Suprapubic skin (tissue), 4 donors: ENCODE results near the gene SPINDOC. TPM values are rescaled to one million over a fixed set of nuclear protein-coding genes. Genes with fewer than 3 reads are reported as not detected.

Experiments
- DNase-seq, 2 donors: peaks; one replicate each; pipeline ENCODE4 v3.0.0-alpha.2; 2019; ENCODE audit warnings: low spot score in 2 of 2
- H3K27ac ChIP-seq: fragments of 200-600 bp; sonication (generic); one replicate; pipeline ENCODE4 v1.5.1; 2019
- H3K27me3 ChIP-seq: fragments of 200-600 bp; sonication (generic); one replicate; pipeline ENCODE4 v1.5.1; 2019
- H3K36me3 ChIP-seq: fragments of 200-600 bp; sonication (generic); one replicate; pipeline ENCODE4 v1.5.1; 2019
- H3K4me1 ChIP-seq: fragments of 200-600 bp; sonication (generic); one replicate; pipeline ENCODE4 v1.5.1; 2019
- H3K4me3 ChIP-seq: fragments of 200-600 bp; sonication (generic); one replicate; pipeline ENCODE4 v1.5.1; 2019; ENCODE audit warnings: mild to moderate bottlenecking
- H3K9me3 ChIP-seq: fragments of 200-600 bp; sonication (generic); one replicate; pipeline ENCODE4 v1.5.1; 2019
- EP300 ChIP-seq: sonication (generic); formaldehyde crosslinking; IDR thresholded peaks from one replicate; pipeline ENCODE4 v1.6.1; 2017; ENCODE audit warnings: antibody characterized with exemption
- POLR2A ChIP-seq, 2 donors: fragments of 450-650 bp; IDR thresholded peaks; one replicate each; pipeline ENCODE4 v1.6.1; 2017; ENCODE audit warnings: antibody characterized with exemption in 2 of 2, mild to moderate bottlenecking in 2 of 2, moderate library complexity in 2 of 2
- POLR2AphosphoS5 ChIP-seq, 3 donors: sonication (generic); formaldehyde crosslinking; IDR thresholded peaks; one replicate each; pipeline ENCODE4 v1.6.1; 2017; ENCODE audit warnings: antibody characterized with exemption in 3 of 3
- WGBS: methylation state at CpG from one replicate; pipeline ENCODE4 v1.1.5; 2018; 5-methylcytosine and 5-hydroxymethylcytosine counted together
- total RNA-seq, 4 donors: library from RNA; depleted of rRNA; stranded (reverse); fragments of >200 nt; gene quantifications; one replicate each; pipeline ENCODE4 v1.1.0, GENCODE V29; 2016
- TF ChIP-seq, protein P1 (sequence below), 2 donors: fragments of 200-600 bp in 1 of 2; fragments of 450-650 bp in 1 of 2; sonication (generic) in 1 of 2; IDR thresholded peaks; one replicate each; pipeline ENCODE4 v1.5.1; 2016 to 2019; ENCODE audit warnings: antibody characterized with exemption in 2 of 2, mild to moderate bottlenecking in 1 of 2, moderate library complexity in 1 of 2

Gene SPINDOC
- total RNA-seq, 4 donors from 2014 or later: 3.9 to 9.4 (median 6.3) TPM

DNA sequence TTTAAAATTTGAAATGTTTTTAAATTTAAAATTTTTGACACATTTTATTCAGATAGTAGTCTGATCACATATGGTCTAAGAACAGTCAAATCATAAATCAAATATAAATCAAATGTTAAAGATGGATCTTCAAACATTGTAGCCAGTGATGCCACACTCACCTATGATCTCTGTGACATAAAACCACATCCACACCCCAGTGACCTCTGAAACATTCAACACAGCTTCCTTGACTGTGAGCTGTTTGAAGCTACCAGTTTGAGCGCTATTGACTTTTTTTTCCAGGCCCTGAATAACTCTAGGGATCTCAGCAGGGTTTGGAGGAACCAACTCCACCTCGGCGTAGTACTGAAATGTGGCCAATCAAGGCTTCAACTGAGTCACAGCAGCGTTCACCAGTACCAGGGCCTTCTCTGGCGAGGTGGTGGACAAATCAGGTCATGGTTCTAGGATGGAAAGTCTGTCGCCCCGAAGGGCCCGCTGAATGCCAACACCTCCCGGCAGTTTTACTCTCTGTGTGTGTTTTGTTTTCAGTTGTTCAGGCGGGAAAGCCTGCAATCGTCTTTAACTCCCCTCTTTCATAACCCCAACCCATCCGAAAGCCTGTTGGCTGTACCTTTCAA lies 21.4 kb downstream of the SPINDOC start:
- no peaks in the 10 kb centered on the region for H3K27me3 ChIP-seq
- H3K36me3 ChIP-seq: no peaks in the 10 kb centered on the region
- peaks cover 14% of the 10 kb centered on the region for H3K4me1 ChIP-seq
- no peak overlapping the region for H3K4me3 ChIP-seq
- no peak overlapping the region for H3K27ac ChIP-seq
- DNase-seq: no peak
- TF ChIP-seq, protein P1, sequence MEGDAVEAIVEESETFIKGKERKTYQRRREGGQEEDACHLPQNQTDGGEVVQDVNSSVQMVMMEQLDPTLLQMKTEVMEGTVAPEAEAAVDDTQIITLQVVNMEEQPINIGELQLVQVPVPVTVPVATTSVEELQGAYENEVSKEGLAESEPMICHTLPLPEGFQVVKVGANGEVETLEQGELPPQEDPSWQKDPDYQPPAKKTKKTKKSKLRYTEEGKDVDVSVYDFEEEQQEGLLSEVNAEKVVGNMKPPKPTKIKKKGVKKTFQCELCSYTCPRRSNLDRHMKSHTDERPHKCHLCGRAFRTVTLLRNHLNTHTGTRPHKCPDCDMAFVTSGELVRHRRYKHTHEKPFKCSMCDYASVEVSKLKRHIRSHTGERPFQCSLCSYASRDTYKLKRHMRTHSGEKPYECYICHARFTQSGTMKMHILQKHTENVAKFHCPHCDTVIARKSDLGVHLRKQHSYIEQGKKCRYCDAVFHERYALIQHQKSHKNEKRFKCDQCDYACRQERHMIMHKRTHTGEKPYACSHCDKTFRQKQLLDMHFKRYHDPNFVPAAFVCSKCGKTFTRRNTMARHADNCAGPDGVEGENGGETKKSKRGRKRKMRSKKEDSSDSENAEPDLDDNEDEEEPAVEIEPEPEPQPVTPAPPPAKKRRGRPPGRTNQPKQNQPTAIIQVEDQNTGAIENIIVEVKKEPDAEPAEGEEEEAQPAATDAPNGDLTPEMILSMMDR (IDR thresholded peaks at IDR 0.05): no peak
- TF ChIP-seq POLR2A (IDR thresholded peaks at IDR 0.05): no peak
- no peak for TF ChIP-seq EP300
- no peak for TF ChIP-seq POLR2AphosphoS5 (IDR thresholded peaks at IDR 0.05)
- WGBS: 83% methylated on average over 12 of the region's 12 CpGs
- no peaks in the 10 kb centered on the region for H3K9me3 ChIP-seq

DNA sequence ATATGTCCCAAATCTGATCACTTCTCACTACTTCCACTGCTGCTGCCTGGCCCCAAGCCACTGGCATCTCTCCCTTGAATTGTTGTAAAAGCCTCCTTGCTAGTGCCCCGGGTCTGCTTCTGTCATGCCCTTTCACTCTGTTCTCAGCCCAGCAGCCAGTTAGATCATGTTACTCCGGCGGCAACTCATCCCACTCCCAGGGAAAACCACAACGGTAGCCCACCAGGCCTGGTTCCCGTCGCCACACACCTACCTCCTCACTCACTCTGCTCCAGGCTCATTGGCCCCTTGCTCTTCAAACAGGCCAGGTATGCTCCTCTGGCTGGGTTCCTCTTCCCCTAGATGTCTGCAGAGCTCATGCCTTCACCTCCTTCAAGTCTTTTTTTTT lies 21.9 kb downstream of the SPINDOC start:
- H3K27ac ChIP-seq: no peak overlapping the region
- DNase-seq: no peak
- H3K27me3 ChIP-seq: no peaks in the 10 kb centered on the region
- WGBS: 70% methylated on average over 6 of the region's 6 CpGs
- H3K36me3 ChIP-seq: no peaks in the 10 kb centered on the region
- TF ChIP-seq, protein P1 (IDR thresholded peaks at IDR 0.05): no peak
- TF ChIP-seq POLR2AphosphoS5 (IDR thresholded peaks at IDR 0.05): no peak
- no peak for TF ChIP-seq POLR2A (IDR thresholded peaks at IDR 0.05)
- no peak for TF ChIP-seq EP300
- peaks cover 19% of the 10 kb centered on the region for H3K4me1 ChIP-seq
- no peak overlapping the region for H3K4me3 ChIP-seq
- no peaks in the 10 kb centered on the region for H3K9me3 ChIP-seq

DNA sequence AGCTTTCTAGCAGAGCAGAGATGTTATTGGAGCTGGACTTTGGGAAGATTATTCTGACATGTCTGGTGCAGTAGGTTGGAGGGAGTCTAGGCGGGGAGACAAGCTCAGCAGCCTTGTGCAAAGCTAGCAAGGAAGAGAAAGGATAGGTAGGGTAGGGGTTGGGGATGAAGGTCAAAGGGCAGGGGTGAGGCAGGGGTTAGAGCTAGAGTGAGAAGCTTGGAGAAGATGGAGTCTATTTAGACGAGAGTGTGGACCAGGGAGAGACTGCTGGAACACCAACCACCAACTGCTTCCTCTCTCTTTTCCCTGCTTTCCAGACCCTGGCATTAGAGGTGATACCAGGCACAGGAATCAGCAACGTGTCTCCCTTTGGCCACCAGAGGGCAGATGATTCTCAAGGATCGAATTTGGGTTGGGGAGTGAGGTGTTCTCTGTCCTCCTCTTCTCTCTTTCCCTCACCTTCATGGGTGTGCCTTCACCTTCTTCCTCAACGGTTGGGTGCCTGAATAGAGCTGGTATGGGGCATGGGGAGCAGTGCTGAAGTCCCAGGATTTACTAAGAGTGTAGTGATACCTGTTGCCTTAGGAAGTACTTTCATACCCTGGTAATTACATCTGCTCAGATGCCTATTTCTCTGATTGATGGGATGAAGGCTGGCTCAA lies 23.9 kb downstream of the SPINDOC start:
- DNase-seq: peak; percentile 84 to 89
- H3K27me3 ChIP-seq: no peaks in the 10 kb centered on the region
- TF ChIP-seq EP300 (no peak), POLR2AphosphoS5 (IDR thresholded peaks at IDR 0.05) (peak in 1 of 3 donors; percentile 42), POLR2A (IDR thresholded peaks at IDR 0.05) (no peak)
- TF ChIP-seq, protein P1 (IDR thresholded peaks at IDR 0.05): peak; percentile 62 to 76
- H3K36me3 ChIP-seq: no peaks in the 10 kb centered on the region
- 15% methylated on average over 5 of the region's 5 CpGs for WGBS
- H3K4me1 ChIP-seq: peaks cover 39% of the 10 kb centered on the region
- H3K27ac ChIP-seq: no peak overlapping the region
- H3K9me3 ChIP-seq: no peaks in the 10 kb centered on the region
- no peak overlapping the region for H3K4me3 ChIP-seq

DNA sequence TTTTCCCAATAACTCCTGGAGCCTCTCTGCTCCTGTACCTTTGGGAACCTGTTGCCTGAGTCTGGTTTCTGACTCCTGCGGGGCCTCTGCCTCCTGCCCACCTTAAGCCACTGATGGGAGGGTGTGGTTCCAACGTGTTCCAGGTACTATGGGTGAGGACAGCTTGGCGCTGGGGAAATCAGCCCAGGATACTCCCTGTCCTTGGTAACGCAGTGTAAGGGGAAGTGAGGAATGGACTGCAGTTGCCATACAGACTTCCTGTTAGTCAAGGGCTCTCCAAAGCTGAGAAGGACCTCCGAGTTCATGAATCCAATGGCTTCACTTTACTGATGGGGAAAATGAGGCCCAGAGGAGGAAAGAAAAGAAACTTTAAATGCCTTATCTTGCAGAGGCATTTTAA lies 24.5 kb downstream of the SPINDOC start:
- Histone ChIP-seq H3K4me1 (peaks cover 45% of the 10 kb centered on the region), H3K27ac (peak overlapping the region; percentile 92), H3K27me3 (no peaks in the 10 kb centered on the region), H3K4me3 (peak overlapping the region; percentile 85), H3K9me3 (no peaks in the 10 kb centered on the region), H3K36me3 (no peaks in the 10 kb centered on the region)
- whole genome bisulfite sequencing: 35% methylated on average over 5 of the region's 5 CpGs
- DNase-seq: no peak
- TF ChIP-seq POLR2A (IDR thresholded peaks at IDR 0.05): no peak
- TF ChIP-seq POLR2AphosphoS5 (IDR thresholded peaks at IDR 0.05): no peak

DNA sequence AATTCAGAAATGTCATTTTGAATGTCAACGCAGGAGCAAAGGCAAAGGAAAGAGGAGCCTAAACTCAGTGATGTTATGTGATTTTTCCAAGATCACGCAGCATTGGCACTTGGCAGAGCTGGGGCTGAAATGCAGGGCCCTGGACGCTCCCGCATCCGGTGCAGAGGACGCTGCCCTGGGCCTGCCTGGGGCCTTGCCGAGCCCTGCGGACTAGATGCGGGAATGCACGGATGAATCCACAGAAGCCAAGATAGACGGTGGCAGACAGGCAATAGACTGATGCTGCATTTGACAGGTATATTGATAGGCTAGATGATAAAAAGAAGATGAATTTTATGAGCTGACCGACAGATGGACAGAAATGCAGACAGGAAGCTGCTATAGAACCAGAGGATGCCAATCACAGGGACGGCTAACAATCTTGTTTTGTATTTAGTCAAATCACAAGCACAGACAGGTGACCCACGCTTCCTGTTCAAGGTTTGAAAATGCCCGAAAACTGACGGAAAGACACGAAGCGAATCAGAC lies 25.0 kb downstream of the SPINDOC start:
- 22% methylated on average over 18 of the region's 18 CpGs for WGBS
- TF ChIP-seq POLR2A (IDR thresholded peaks at IDR 0.05): no peak
- no peak for TF ChIP-seq POLR2AphosphoS5 (IDR thresholded peaks at IDR 0.05)
- no peak for TF ChIP-seq EP300
- TF ChIP-seq, protein P1 (IDR thresholded peaks at IDR 0.05): no peak
- DNase-seq: no peak

More for the DNA sequence above, 25.0 kb downstream of the SPINDOC start:
- Histone ChIP-seq H3K27ac (peak overlapping the region; percentile 92), H3K4me3 (peak overlapping the region; percentile 85), H3K4me1 (peaks cover 50% of the 10 kb centered on the region), H3K27me3 (no peaks in the 10 kb centered on the region), H3K36me3 (no peaks in the 10 kb centered on the region), H3K9me3 (no peaks in the 10 kb centered on the region)
